HG03097 (cell line): ENCODE data around the gene SOCS6.
A peak's percentile ranks its signal among the peaks of the same experiment; 100 is the strongest.
"Not testable (repeated sequence)": the region's sequence is repeated elsewhere in the genome, so short reads cannot be mapped to it uniquely, and the experiment has no call there.

ENCODE experiments used
- ATAC-seq: cut with Tn5 transposase; IDR thresholded peaks from one replicate; pipeline ENCODE4 v1.9.1; 2021; ENCODE audit not compliant: unreplicated experiment, low FRiP score

The SOCS6 gene

GRCh38 chr18:70354771-70355170 is 65.9 kb downstream of the SOCS6 start:
- no peak for ATAC-seq

- ATAC-seq, result no peak
Measured at GRCh38 chr18:70355620-70356385, 67.0 kb downstream of the SOCS6 start.

GRCh38 chr18:70358105-70358406 is 69.2 kb downstream of the SOCS6 start:
- ATAC-seq, result peak; percentile 72

GRCh38 chr18:70359071-70359470 is 70.2 kb downstream of the SOCS6 start:
- ATAC-seq, result no peak

- no peak for ATAC-seq
Measured at GRCh38 chr18:70362258-70362657, 73.4 kb downstream of the SOCS6 start.

- ATAC-seq, result no peak
Measured at GRCh38 chr18:70363861-70364260, 75.0 kb downstream of the SOCS6 start.

GRCh38 chr18:70365361-70365760 is 76.5 kb downstream of the SOCS6 start:
- ATAC-seq, result no peak

GRCh38 chr18:70366174-70366573 is 77.3 kb downstream of the SOCS6 start:
- no peak for ATAC-seq

GRCh38 chr18:70366670-70367069 is 77.8 kb downstream of the SOCS6 start:
- ATAC-seq, result no peak

- not testable (repeated sequence) for ATAC-seq
Measured at GRCh38 chr18:70367344-70367743, 78.5 kb downstream of the SOCS6 start.

GRCh38 chr18:70368903-70369302 is 80.1 kb downstream of the SOCS6 start:
- ATAC-seq, result no peak

- ATAC-seq, result no peak
Measured at GRCh38 chr18:70370762-70371733, 82.2 kb downstream of the SOCS6 start.

- no peak for ATAC-seq
Measured at GRCh38 chr18:70371908-70372307, 83.1 kb downstream of the SOCS6 start.

- ATAC-seq, result no peak
Measured at GRCh38 chr18:70372450-70373041, 83.7 kb downstream of the SOCS6 start.

GRCh38 chr18:70373042-70373519 is 84.2 kb downstream of the SOCS6 start:
- no peak for ATAC-seq

GRCh38 chr18:70374154-70374553 is 85.3 kb downstream of the SOCS6 start:
- no peak for ATAC-seq

- ATAC-seq, result no peak
Measured at GRCh38 chr18:70376137-70376913, 87.5 kb downstream of the SOCS6 start.

GRCh38 chr18:70376914-70377258 is 88.0 kb downstream of the SOCS6 start:
- no peak for ATAC-seq

GRCh38 chr18:70377317-70377799 is 88.5 kb downstream of the SOCS6 start:
- no peak for ATAC-seq
